Loucy (cell line): ENCODE results near the gene LAP3.
"Not testable (repeated sequence)": the region's sequence is repeated elsewhere in the genome, so short reads cannot be mapped to it uniquely, and the experiment has no call there.

Experiments
- H2AFZ ChIP-seq: fragments of 200-600 bp; sonication (generic); 2 replicates; pipeline ENCODE4 v1.6.0; 2016; ENCODE audit warnings: antibody characterized with exemption, mild to moderate bottlenecking, low read length, moderate library complexity
- H3F3A ChIP-seq: fragments of 200-600 bp; 2 replicates; pipeline ENCODE4 v1.6.0; 2016; ENCODE audit warnings: antibody characterized with exemption, low read depth, mild to moderate bottlenecking
- H3K27me3 ChIP-seq: fragments of 200-600 bp; sonication (generic); 2 replicates; pipeline ENCODE4 v1.6.1; 2014; ENCODE audit warnings: low read length, mild to moderate bottlenecking; ENCODE audit not compliant: insufficient read depth, poor library complexity, severe bottlenecking
- H3K36me3 ChIP-seq: fragments of 200-600 bp; sonication (generic); 2 replicates; pipeline ENCODE4 v1.6.1; 2016; ENCODE audit warnings: low read length; ENCODE audit not compliant: insufficient read depth
- H3K4me1 ChIP-seq: fragments of 200-600 bp; sonication (generic); 2 replicates; pipeline ENCODE4 v1.5.1; 2014; ENCODE audit warnings: low read length, mild to moderate bottlenecking; ENCODE audit not compliant: insufficient read depth, poor library complexity, severe bottlenecking
- H3K4me2 ChIP-seq: fragments of 200-600 bp; sonication (generic); 2 replicates; pipeline ENCODE4 v1.6.0; 2014; ENCODE audit warnings: antibody characterized with exemption, low read length, low read depth, mild to moderate bottlenecking; ENCODE audit not compliant: poor library complexity, severe bottlenecking
- H3K4me3 ChIP-seq: fragments of 200-600 bp; sonication (generic); 2 replicates; pipeline ENCODE4 v1.5.1; 2014; ENCODE audit warnings: low read length, mild to moderate bottlenecking, mixed read lengths; ENCODE audit not compliant: poor library complexity, severe bottlenecking
- H3K79me2 ChIP-seq: fragments of 200-600 bp; sonication (generic); 2 replicates; pipeline ENCODE4 v1.6.1; 2014; ENCODE audit warnings: low read length; ENCODE audit not compliant: insufficient read depth
- H3K9ac ChIP-seq: fragments of 200-600 bp; sonication (generic); 2 replicates; pipeline ENCODE4 v1.6.0; 2014; ENCODE audit warnings: mild to moderate bottlenecking, low read depth, low read length, moderate library complexity; ENCODE audit not compliant: poor library complexity, severe bottlenecking
- H3K9me2 ChIP-seq: fragments of 200-600 bp; sonication (generic); replicated peaks from 2 replicates; pipeline ENCODE4 v1.6.1; 2016; ENCODE audit warnings: low read depth, low read length, mixed read lengths
- H3K9me3 ChIP-seq: fragments of 200-600 bp; sonication (generic); 2 replicates; pipeline ENCODE4 v1.6.1; 2014; ENCODE audit warnings: mild to moderate bottlenecking, antibody characterized with exemption, low read length, low read depth; ENCODE audit not compliant: insufficient read depth
- H4K20me1 ChIP-seq: fragments of 200-600 bp; sonication (generic); 2 replicates; pipeline ENCODE4 v1.6.0; 2014; ENCODE audit warnings: antibody characterized with exemption, low read length, mild to moderate bottlenecking; ENCODE audit not compliant: insufficient read depth, poor library complexity, severe bottlenecking
- CTCF ChIP-seq: fragments of 200-600 bp; sonication (generic); conservative IDR thresholded peaks from 2 replicates; pipeline ENCODE4 v1.5.1; 2014; ENCODE audit warnings: mild to moderate bottlenecking, antibody characterized with exemption, low read length
- EZH2phosphoT487 ChIP-seq: fragments of 200-600 bp; IDR thresholded peaks from 2 replicates; pipeline ENCODE4 v1.6.1; 2018; ENCODE audit warnings: antibody characterized with exemption, mild to moderate bottlenecking, moderate library complexity, borderline replicate concordance

LAP3 gene

DNA sequence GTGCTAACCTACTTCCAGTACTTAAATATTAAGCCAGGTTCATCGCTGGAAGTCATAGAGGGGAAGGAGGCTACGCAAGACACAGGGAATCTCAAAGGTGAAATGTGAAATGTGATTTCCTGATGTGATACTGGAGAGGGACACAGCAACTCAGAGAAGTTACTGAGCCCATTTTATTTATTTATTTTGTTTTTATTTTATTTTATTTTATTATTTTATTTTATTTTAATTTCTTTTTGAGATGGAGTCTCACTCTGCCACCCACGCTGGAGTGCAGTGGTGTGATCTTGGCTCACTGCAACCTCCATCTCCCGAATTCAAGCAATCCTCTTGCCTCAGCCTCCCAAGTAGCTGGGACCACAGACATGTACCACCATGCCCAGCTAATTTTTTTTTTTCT lies 42.3 kb upstream of the LAP3 start:
- TF ChIP-seq CTCF = no peak
- no peak for TF ChIP-seq EZH2phosphoT487
- Histone ChIP-seq H2AFZ (no peak overlapping the region), H3K9me2 (no peaks in the 10 kb centered on the region), H3F3A (no peaks in the 10 kb centered on the region), H3K9ac (no peak overlapping the region), H3K4me2 (no peak overlapping the region), H3K4me1 (no peaks in the 10 kb centered on the region), H3K36me3 (no peaks in the 10 kb centered on the region), H3K9me3 (no peaks in the 10 kb centered on the region), H4K20me1 (no peaks in the 10 kb centered on the region), H3K79me2 (no peaks in the 10 kb centered on the region), H3K27me3 (no peaks in the 10 kb centered on the region), H3K4me3 (no peak overlapping the region)

DNA sequence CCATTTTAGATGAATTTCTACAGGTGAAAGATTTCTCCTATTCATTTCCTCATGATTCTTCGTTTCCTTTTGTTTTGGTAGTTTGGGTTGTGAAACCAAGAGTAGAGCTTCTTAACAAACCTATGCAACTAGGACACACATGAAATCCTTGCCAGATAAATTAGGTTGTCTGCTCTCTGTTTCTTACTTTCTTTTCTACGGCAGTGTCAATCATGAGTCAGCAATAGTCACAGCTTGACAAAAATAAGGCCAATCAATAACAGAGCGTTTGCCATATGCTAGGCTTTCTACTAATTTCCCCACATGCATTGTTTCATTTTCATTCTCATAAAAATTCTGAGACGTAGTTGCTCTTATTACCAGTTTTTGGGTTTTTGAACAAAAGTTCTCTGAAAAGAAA lies 41.8 kb upstream of the LAP3 start:
- Histone ChIP-seq H3F3A (no peaks in the 10 kb centered on the region), H3K9ac (no peak overlapping the region), H2AFZ (0 out of 2 replicates have a peak overlapping the region, but pooled peaks have one; percentile 31), H3K9me2 (no peaks in the 10 kb centered on the region), H3K36me3 (no peaks in the 10 kb centered on the region), H3K27me3 (no peaks in the 10 kb centered on the region), H3K4me2 (no peak overlapping the region), H3K4me3 (no peak overlapping the region), H4K20me1 (no peaks in the 10 kb centered on the region), H3K4me1 (no peaks in the 10 kb centered on the region), H3K9me3 (no peaks in the 10 kb centered on the region), H3K79me2 (no peaks in the 10 kb centered on the region)
- TF ChIP-seq EZH2phosphoT487 (no peak), CTCF (no peak)

- Histone ChIP-seq H3K4me1 (no peaks in the 10 kb centered on the region), H3K36me3 (no peaks in the 10 kb centered on the region), H3K9me3 (no peaks in the 10 kb centered on the region), H3K27me3 (no peaks in the 10 kb centered on the region), H2AFZ (0 out of 2 replicates have a peak overlapping the region, but pooled peaks have one; percentile 31), H3K79me2 (no peaks in the 10 kb centered on the region), H3K9me2 (no peaks in the 10 kb centered on the region), H3K4me3 (no peak overlapping the region), H3K9ac (no peak overlapping the region), H3F3A (no peaks in the 10 kb centered on the region), H3K4me2 (no peak overlapping the region), H4K20me1 (no peaks in the 10 kb centered on the region)
- TF ChIP-seq EZH2phosphoT487 (no peak), CTCF (no peak)
These were observed 41.1 kb upstream of the LAP3 start for GRCh38 chr4:17535906-17536305.

- not testable (repeated sequence) for H3F3A ChIP-seq, H4K20me1 ChIP-seq, H3K9me2 ChIP-seq, H3K4me1 ChIP-seq, H3K4me2 ChIP-seq, H3K9me3 ChIP-seq, H3K4me3 ChIP-seq, H3K36me3 ChIP-seq, H2AFZ ChIP-seq, H3K9ac ChIP-seq, H3K79me2 ChIP-seq, H3K27me3 ChIP-seq
These were observed 39.9 kb upstream of the LAP3 start for GRCh38 chr4:17537060-17537459.
